ENCODE measurements around the gene CRKL. TPM values are rescaled to one million over a fixed set of nuclear protein-coding genes. Genes with fewer than 3 reads are reported as not detected.
"Not testable (repeated sequence)": the region's sequence is repeated elsewhere in the genome, so short reads cannot be mapped to it uniquely, and the experiment has no call there.

CRKL gene
- total and polyA plus RNA-seq, 2 of the 4 experiments (the other 2 are of a cell fraction) = 20.6 to 35.5 TPM

- H2AK5ac ChIP-seq (ENCODE audit: low read depth, low read length); H2BK20ac ChIP-seq (ENCODE audit: low read depth, low read length); H3K27ac ChIP-seq (ENCODE audit: insufficient read depth, low read length); H2AFZ ChIP-seq (replicated peaks; ENCODE audit: low read length, poor library complexity); DNase-seq; H4K8ac ChIP-seq (ENCODE audit: low read depth in 2 of 2, low read length in 2 of 2); dilution Hi-C loops (cut with HindIII; ENCODE audit: low sequenced_read_pairs, unreplicated experiment); H3K56ac ChIP-seq (ENCODE audit: extremely low read depth, insufficient read depth, low read length); H4K5ac ChIP-seq (ENCODE audit: low read depth, low read length); H2BK120ac ChIP-seq (ENCODE audit: low read depth, low read length); H3K9me3 ChIP-seq (ENCODE audit: control insufficient read depth, insufficient read depth, low read length); POLR2A ChIA-PET (ENCODE audit: unreplicated experiment); H2BK5ac ChIP-seq (ENCODE audit: low read depth, low read length, poor library complexity, severe bottlenecking); ATAC-seq (ENCODE audit: low read depth); H3K23ac ChIP-seq (ENCODE audit: low read depth, low read length); H3K4me2 ChIP-seq (ENCODE audit: low read depth, low read length); in situ Hi-C loops (cut with MboI; ENCODE audit: low sequenced_read_pairs); H3K4me1 ChIP-seq (ENCODE audit: control insufficient read depth, insufficient read depth, low read length); H2AK9ac ChIP-seq (replicated peaks; ENCODE audit: low read depth, low read length, poor library complexity); H3K18ac ChIP-seq (ENCODE audit: low read depth, low read length); H2BK15ac ChIP-seq (ENCODE audit: low read depth, low read length); H4K91ac ChIP-seq (ENCODE audit: insufficient read depth, low read depth, low read length); CTCF ChIA-PET; H3K4me3 ChIP-seq (ENCODE audit: insufficient read depth, low read depth, low read length); H3K27me3 ChIP-seq (ENCODE audit: control insufficient read depth, insufficient read depth, low read length); H3K14ac ChIP-seq (replicated peaks; ENCODE audit: low read depth, low read length); H3K9ac ChIP-seq (ENCODE audit: low read depth, low read length); H3K4ac ChIP-seq (ENCODE audit: low read depth, low read length); BruUV-seq (replicated peaks); intact Hi-C loops (cut with micrococcal nuclease): not testable (repeated sequence)
- peaks cover 8 to 70% of the 10 kb centered on the region in 2 experiments for H3K79me1 ChIP-seq (ENCODE audit: low read depth in 1 of 2, low read length in 2 of 2)
- peaks cover 17% of the 10 kb centered on the region for H3K9me1 ChIP-seq (ENCODE audit: insufficient read depth, low read length)
- 94% methylated on average over 3 of the region's 14 CpGs; no CpG with 5 or more reads in 1 of the 2 experiments for WGBS, 2 experiments (ENCODE audit: extremely low coverage in 2 of 2, insufficient read length in 1 of 2)
- peaks cover 27% of the 10 kb centered on the region for H3K36me3 ChIP-seq (ENCODE audit: control insufficient read depth, insufficient read depth, low read length)
- peaks cover 94% of the 10 kb centered on the region for H4K20me1 ChIP-seq (ENCODE audit: insufficient read depth, low read length)
These were observed 22.4 kb downstream of the CRKL start for GRCh38 chr22:20939457-20940185.

Measured in IMR-90 (cell line).